Transverse colon (tissue), 4 donors: Measurements from ENCODE around the gene PICK1.

ENCODE experiments used
- EP300 ChIP-seq: sonication (generic); formaldehyde crosslinking; IDR thresholded peaks from one replicate; pipeline ENCODE4 v1.6.1; 2017; ENCODE audit warnings: antibody characterized with exemption, low read depth
- POLR2A ChIP-seq: fragments of 450-650 bp; IDR thresholded peaks from one replicate; pipeline ENCODE4 v1.6.1; 2016; ENCODE audit warnings: antibody characterized with exemption, mild to moderate bottlenecking, moderate library complexity
- POLR2AphosphoS5 ChIP-seq, 3 donors: sonication (generic); formaldehyde crosslinking; IDR thresholded peaks; one replicate each; pipeline ENCODE4 v1.6.1; 2016; ENCODE audit warnings: antibody characterized with exemption in 3 of 3
- TF ChIP-seq, protein P1 (sequence below), 5 experiments: fragments of 200-600 bp in 3 of 5; fragments of 450-650 bp in 2 of 5; sonication (generic) in 3 of 5; IDR thresholded peaks; 1 replicate in 2 of 5; 2 replicates in 3 of 5; pipeline ENCODE4 v1.5.1; 2016 to 2017; ENCODE audit warnings: antibody characterized with exemption in 5 of 5, inconsistent platforms in 3 of 5, mild to moderate bottlenecking in 2 of 5, moderate library complexity in 1 of 5

DNA sequence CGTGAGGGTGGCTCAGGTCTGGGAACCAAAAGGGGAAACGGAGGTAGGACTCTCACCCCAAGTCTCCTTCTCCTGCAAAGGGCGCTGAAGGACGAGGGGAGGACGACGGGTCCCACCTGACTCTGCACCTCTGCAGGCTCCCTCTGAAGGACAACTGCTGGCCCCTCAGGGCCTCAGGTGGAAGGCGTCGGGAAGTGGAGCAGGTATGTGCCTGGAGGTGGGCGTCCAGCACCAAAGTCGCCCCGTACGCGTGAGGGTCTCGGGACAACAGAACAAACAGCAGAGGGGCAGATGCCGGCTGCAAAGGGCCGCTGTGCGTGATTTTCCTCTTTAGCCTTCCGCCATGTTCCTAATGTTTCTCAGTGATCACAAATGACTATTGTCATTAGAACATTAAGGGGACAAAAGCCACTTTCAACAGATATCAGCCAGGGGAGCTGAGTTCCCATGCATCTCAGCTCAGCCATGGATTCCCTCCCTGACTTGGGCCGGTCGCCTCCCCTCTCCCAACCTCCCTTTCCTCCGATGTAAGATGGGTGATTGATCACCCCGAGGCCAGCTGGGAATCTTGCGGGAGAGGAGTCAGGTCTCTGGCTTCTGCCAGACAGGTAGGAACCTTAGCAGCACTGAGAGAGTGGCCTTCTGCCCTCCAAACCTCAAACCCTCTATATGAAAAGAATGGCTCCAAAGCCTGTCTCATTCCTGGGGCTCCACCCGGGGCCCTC is 25.9 kb downstream of the PICK1 start:
- TF ChIP-seq, protein P1, sequence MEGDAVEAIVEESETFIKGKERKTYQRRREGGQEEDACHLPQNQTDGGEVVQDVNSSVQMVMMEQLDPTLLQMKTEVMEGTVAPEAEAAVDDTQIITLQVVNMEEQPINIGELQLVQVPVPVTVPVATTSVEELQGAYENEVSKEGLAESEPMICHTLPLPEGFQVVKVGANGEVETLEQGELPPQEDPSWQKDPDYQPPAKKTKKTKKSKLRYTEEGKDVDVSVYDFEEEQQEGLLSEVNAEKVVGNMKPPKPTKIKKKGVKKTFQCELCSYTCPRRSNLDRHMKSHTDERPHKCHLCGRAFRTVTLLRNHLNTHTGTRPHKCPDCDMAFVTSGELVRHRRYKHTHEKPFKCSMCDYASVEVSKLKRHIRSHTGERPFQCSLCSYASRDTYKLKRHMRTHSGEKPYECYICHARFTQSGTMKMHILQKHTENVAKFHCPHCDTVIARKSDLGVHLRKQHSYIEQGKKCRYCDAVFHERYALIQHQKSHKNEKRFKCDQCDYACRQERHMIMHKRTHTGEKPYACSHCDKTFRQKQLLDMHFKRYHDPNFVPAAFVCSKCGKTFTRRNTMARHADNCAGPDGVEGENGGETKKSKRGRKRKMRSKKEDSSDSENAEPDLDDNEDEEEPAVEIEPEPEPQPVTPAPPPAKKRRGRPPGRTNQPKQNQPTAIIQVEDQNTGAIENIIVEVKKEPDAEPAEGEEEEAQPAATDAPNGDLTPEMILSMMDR (IDR thresholded peaks at IDR 0.05), result no peak
- no peak for TF ChIP-seq POLR2A
- TF ChIP-seq POLR2AphosphoS5 (IDR thresholded peaks at IDR 0.05), result no peak
- no peak for TF ChIP-seq EP300
